Measurements from ENCODE around the gene CD3E. TPM values are rescaled to one million over a fixed set of nuclear protein-coding genes. Genes with fewer than 3 reads are reported as not detected.

CD3E gene
- total and polyA plus RNA-seq, 11 donors: 0.17 to 12.0 (median 0.45) TPM; not detected in 1

GRCh38 chr11:118265954-118266353, 38.6 kb upstream of the CD3E start:
- DNase-seq (peak in 3 of 5 donors; percentile 26 to 37 (median 35)), ATAC-seq (peak in 3 of 4 donors; percentile 43 to 72 (median 71))
- Histone ChIP-seq H3K9me3 (no peaks in the 10 kb centered on the region), H3K4me1 (peaks cover 0 to 24% (median 0%) of the 10 kb centered on the region in 12 donors), H3K27me3 (peaks cover 0 to 8% (median 0%) of the 10 kb centered on the region in 9 donors), H3K36me3 (peaks cover 0 to 4% (median 0%) of the 10 kb centered on the region in 9 donors), H3K27ac (peak overlapping the region in 5 of 12 donors; percentile 3 to 60 (median 20)), H3K4me3 (no peak overlapping the region)
- intact Hi-C loops (cut with DNase I): no loop called here
- TF ChIP-seq POLR2A (IDR thresholded peaks at IDR 0.05) (no peak), CTCF (IDR thresholded peaks at IDR 0.05) (no peak)
- WGBS, 4 donors: 45 to 67% (median 54%) methylated on average over 1 of the region's 1 CpG

GRCh38 chr11:118267486-118267885, 37.0 kb upstream of the CD3E start:
- intact Hi-C loops (cut with DNase I): no loop called here
- 77 to 90% (median 82%) methylated on average over 4 of the region's 4 CpGs for WGBS, 4 donors
- H3K9me3 ChIP-seq: no peaks in the 10 kb centered on the region
- no peaks in the 10 kb centered on the region for H3K36me3 ChIP-seq
- peaks cover 0 to 22% (median 0%) of the 10 kb centered on the region in 12 donors for H3K4me1 ChIP-seq
- no peak overlapping the region for H3K4me3 ChIP-seq
- no peak for DNase-seq
- H3K27ac ChIP-seq: no peak overlapping the region
- H3K27me3 ChIP-seq: peaks cover 0 to 6% (median 0%) of the 10 kb centered on the region in 9 donors
- TF ChIP-seq POLR2A (IDR thresholded peaks at IDR 0.05): no peak
- no peak for TF ChIP-seq CTCF (IDR thresholded peaks at IDR 0.05)
- no peak for ATAC-seq

- Histone ChIP-seq H3K4me3 (no peak overlapping the region), H3K4me1 (peaks cover 0 to 6% (median 0%) of the 10 kb centered on the region in 12 donors), H3K36me3 (no peaks in the 10 kb centered on the region), H3K27ac (no peak overlapping the region), H3K9me3 (no peaks in the 10 kb centered on the region), H3K27me3 (peaks cover 0 to 4% (median 0%) of the 10 kb centered on the region in 9 donors)
- ATAC-seq: no peak
- DNase-seq: no peak
- no peak for TF ChIP-seq POLR2A (IDR thresholded peaks at IDR 0.05)
- TF ChIP-seq CTCF (IDR thresholded peaks at IDR 0.05): no peak
- 64 to 76% (median 73%) methylated on average over 2 of the region's 2 CpGs for WGBS, 4 donors
- intact Hi-C loops (cut with DNase I): no loop called here
Measured at GRCh38 chr11:118272001-118272400, 32.5 kb upstream of the CD3E start.

- Histone ChIP-seq H3K4me1 (peaks cover 0 to 16% (median 0%) of the 10 kb centered on the region in 12 donors), H3K9me3 (no peaks in the 10 kb centered on the region), H3K27me3 (peaks cover 0 to 4% (median 0%) of the 10 kb centered on the region in 9 donors), H3K27ac (peak overlapping the region in 1 of 12 donors; percentile 56), H3K4me3 (no peak overlapping the region), H3K36me3 (no peaks in the 10 kb centered on the region)
- 93 to 96% (median 95%) methylated on average over 2 of the region's 2 CpGs for WGBS, 4 donors
- DNase-seq (no peak), ATAC-seq (no peak)
- TF ChIP-seq POLR2A (IDR thresholded peaks at IDR 0.05) (no peak), CTCF (IDR thresholded peaks at IDR 0.05) (no peak)
- intact Hi-C loops (cut with DNase I): no loop called here
Measured at GRCh38 chr11:118274186-118274585, 30.3 kb upstream of the CD3E start.

Measured in heart left ventricle (tissue), 16 donors.